KMS-11 (cell line): ENCODE results near the gene GOLGA3.

Experiments used
- H2AFZ ChIP-seq: fragments of 200-600 bp; sonication (generic); 2 replicates; pipeline ENCODE4 v1.6.1; 2016; ENCODE audit warnings: antibody characterized with exemption, mixed run types, low read depth
- H3K27ac ChIP-seq: fragments of 200-600 bp; sonication (generic); 2 replicates; pipeline ENCODE4 v1.6.1; 2016; ENCODE audit warnings: mild to moderate bottlenecking, mixed run types
- H3K27me3 ChIP-seq: fragments of 200-600 bp; sonication (generic); 2 replicates; pipeline ENCODE4 v1.6.1; 2017; ENCODE audit warnings: mild to moderate bottlenecking, low read depth, mixed run types, moderate library complexity; ENCODE audit not compliant: insufficient read depth
- H3K36me3 ChIP-seq: fragments of 200-600 bp; sonication (generic); 2 replicates; pipeline ENCODE4 v1.6.1; 2017; ENCODE audit warnings: mild to moderate bottlenecking, mixed run types; ENCODE audit not compliant: insufficient read depth
- H3K4me1 ChIP-seq: fragments of 200-600 bp; sonication (generic); 2 replicates; pipeline ENCODE4 v1.6.1; 2016; ENCODE audit warnings: mild to moderate bottlenecking, low read depth, mixed run types; ENCODE audit not compliant: poor library complexity, severe bottlenecking
- H3K4me2 ChIP-seq: fragments of 200-600 bp; sonication (generic); 2 replicates; pipeline ENCODE4 v1.7.0; 2016; ENCODE audit warnings: mild to moderate bottlenecking, mixed run types
- H3K4me3 ChIP-seq: fragments of 200-600 bp; sonication (generic); IDR thresholded peaks from 2 replicates; pipeline ENCODE4 v1.6.1; 2017; ENCODE audit warnings: low read depth, low read length, mixed read lengths; ENCODE audit not compliant: insufficient read depth
- H3K79me2 ChIP-seq: fragments of 200-600 bp; sonication (generic); 2 replicates; pipeline ENCODE4 v1.6.1; 2016; ENCODE audit warnings: low read depth, mixed run types; ENCODE audit not compliant: insufficient read depth
- H3K9ac ChIP-seq: fragments of 200-600 bp; sonication (generic); 2 replicates; pipeline ENCODE4 v1.6.1; 2016; ENCODE audit warnings: mild to moderate bottlenecking, mixed run types
- H4K20me1 ChIP-seq: fragments of 200-600 bp; sonication (generic); 2 replicates; pipeline ENCODE4 v1.6.1; 2016; ENCODE audit warnings: mild to moderate bottlenecking, mixed run types; ENCODE audit not compliant: insufficient read depth
- TF ChIP-seq, protein P1 (sequence below): fragments of 200-600 bp; sonication (generic); conservative IDR thresholded peaks from 2 replicates; pipeline ENCODE4 v1.6.1; 2017; ENCODE audit warnings: low read depth, mild to moderate bottlenecking, antibody characterized with exemption, low read length, moderate library complexity, mixed read lengths

GOLGA3 gene

DNA sequence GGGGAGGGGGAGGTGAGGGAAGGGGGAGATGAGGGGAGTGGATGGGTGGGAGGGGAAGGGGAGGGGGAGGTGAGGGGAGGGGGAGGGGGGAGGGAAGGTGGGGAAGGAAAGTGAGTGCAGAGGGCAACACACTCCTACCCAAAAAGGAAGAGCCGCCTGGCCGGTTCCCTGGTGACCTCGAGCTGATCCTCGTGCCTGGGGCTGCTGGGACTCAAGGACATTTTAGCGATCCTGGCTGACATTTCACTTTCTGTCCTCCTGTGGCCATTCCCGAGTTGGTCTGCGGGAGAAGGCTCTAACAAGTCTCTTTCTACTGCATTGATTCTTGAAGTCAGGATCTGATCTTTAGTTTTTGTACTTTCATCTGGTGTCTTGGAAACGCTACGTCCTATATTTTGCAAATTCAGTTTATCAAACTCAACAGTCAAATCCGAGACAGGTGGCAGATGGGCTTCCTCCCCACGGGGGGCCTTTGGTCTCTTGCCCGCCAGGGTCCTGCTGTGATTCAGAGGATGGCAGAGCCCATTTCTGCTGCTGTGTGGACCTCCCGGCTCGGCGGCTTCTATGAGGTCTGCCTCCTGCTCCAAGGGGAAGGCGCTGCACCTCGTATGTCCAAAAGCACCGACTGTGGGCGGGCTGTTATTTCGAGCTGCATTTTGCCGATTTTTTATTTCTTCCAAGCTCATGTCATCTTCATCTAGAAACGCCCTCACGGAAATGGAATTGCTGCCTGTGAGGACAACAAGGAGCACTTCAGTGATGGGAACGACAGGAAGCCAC lies 98.9 kb downstream of the GOLGA3 start:
- H3K4me2 ChIP-seq: no peak overlapping the region
- no peaks in the 10 kb centered on the region; the same call in 1 of the 2 replicates for H3K36me3 ChIP-seq
- H3K27ac ChIP-seq: no peak overlapping the region
- no peaks in the 10 kb centered on the region for H3K4me1 ChIP-seq
- no peak overlapping the region for H2AFZ ChIP-seq
- H3K27me3 ChIP-seq: no peaks in the 10 kb centered on the region
- TF ChIP-seq, protein P1, sequence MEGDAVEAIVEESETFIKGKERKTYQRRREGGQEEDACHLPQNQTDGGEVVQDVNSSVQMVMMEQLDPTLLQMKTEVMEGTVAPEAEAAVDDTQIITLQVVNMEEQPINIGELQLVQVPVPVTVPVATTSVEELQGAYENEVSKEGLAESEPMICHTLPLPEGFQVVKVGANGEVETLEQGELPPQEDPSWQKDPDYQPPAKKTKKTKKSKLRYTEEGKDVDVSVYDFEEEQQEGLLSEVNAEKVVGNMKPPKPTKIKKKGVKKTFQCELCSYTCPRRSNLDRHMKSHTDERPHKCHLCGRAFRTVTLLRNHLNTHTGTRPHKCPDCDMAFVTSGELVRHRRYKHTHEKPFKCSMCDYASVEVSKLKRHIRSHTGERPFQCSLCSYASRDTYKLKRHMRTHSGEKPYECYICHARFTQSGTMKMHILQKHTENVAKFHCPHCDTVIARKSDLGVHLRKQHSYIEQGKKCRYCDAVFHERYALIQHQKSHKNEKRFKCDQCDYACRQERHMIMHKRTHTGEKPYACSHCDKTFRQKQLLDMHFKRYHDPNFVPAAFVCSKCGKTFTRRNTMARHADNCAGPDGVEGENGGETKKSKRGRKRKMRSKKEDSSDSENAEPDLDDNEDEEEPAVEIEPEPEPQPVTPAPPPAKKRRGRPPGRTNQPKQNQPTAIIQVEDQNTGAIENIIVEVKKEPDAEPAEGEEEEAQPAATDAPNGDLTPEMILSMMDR: no peak
- no peaks in the 10 kb centered on the region for H3K79me2 ChIP-seq
- no peak overlapping the region for H3K9ac ChIP-seq
- H4K20me1 ChIP-seq: no peaks in the 10 kb centered on the region
- no peak overlapping the region for H3K4me3 ChIP-seq

DNA sequence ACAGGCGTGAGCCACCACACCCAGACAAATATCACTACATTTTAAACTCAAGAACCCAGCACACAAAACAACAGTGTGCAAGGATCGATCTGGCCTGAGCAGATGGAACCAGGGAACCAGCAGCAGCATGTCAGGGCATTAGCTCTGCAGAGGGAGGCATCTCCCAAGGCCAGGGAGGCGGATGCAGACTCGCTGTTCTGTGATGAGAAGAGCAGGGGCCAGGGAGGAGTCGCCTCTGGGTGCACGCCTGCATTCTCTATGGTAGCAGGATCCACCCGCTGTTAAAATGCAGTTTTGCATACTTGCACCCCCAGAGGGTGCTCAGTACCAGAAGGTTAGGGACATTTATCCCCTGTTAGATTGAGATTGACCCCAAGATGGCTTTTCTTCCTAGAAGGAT lies 100.2 kb downstream of the GOLGA3 start:
- H3K9ac ChIP-seq: no peak overlapping the region
- TF ChIP-seq, protein P1: no peak
- no peak overlapping the region for H2AFZ ChIP-seq
- H3K4me2 ChIP-seq: no peak overlapping the region
- no peaks in the 10 kb centered on the region for H3K27me3 ChIP-seq
- H3K27ac ChIP-seq: no peak overlapping the region
- H3K36me3 ChIP-seq: no peaks in the 10 kb centered on the region
- no peak overlapping the region for H3K4me3 ChIP-seq
- no peaks in the 10 kb centered on the region for H4K20me1 ChIP-seq
- no peaks in the 10 kb centered on the region for H3K79me2 ChIP-seq
- no peaks in the 10 kb centered on the region for H3K4me1 ChIP-seq

DNA sequence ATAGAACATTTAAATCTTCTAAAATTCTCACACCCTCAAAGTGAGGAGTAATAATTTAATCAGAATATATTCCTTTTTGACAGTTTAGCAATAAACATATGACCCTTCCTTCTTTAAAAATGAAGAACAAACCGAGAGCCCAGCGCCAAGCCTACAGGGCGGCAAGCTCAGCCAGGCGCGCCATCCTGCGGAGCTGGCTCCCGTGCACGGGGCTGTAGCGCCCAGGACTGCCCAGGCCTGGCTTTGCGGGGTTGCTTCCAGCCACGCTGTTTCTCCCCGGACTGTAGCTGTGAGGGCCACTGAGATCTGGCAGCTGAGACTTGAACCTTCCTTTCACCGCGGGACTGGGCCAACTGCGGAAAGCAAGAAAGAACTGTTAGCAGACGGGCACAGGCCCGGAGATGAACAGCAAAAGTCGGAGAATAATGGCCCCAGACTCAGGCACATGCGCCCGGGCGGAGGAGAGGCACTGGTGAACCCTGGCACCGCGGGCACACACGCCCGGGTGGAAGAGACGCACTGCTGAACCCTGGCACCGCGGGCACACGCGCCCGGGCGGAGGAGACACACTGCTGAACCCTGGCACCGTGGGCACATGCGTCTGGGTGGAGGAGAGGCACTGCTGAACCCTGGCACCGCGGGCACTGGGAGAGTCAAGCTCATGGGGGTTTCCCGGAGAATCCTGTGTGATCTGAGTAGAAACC lies 101.4 kb downstream of the GOLGA3 start:
- no peaks in the 10 kb centered on the region for H4K20me1 ChIP-seq
- H3K36me3 ChIP-seq: no peaks in the 10 kb centered on the region

DNA sequence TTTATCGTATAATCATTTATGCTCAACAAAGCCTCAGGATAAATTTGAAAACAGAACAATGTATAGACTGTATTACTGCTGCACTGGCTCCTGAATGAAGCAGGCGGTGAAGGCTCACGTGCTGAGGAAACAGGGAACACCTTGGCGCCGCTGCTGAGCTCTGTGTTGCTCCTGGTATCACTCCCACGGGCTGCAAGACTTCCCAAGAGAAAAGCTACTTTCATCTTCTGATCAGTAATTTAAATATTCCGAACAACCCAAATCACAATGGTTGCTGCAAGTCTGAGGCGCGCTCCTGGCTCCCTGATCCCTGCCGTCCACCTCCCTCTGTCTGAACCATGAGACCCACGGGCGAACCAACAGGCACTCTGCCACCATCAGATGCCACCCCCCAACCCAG lies 102.3 kb downstream of the GOLGA3 start:
- Histone ChIP-seq H3K27me3 (no peaks in the 10 kb centered on the region), H3K9ac (no peak overlapping the region), H3K4me2 (no peak overlapping the region), H3K4me1 (no peaks in the 10 kb centered on the region), H3K36me3 (no peaks in the 10 kb centered on the region), H4K20me1 (no peaks in the 10 kb centered on the region), H3K79me2 (no peaks in the 10 kb centered on the region), H2AFZ (no peak overlapping the region), H3K27ac (no peak overlapping the region), H3K4me3 (no peak overlapping the region)
- TF ChIP-seq, protein P1: no peak

More for the DNA sequence above, 101.4 kb downstream of the GOLGA3 start:
- no peak overlapping the region for H2AFZ ChIP-seq
- no peaks in the 10 kb centered on the region for H3K27me3 ChIP-seq
- TF ChIP-seq, protein P1: no peak
- no peak overlapping the region for H3K27ac ChIP-seq
- H3K4me1 ChIP-seq: no peaks in the 10 kb centered on the region
- H3K79me2 ChIP-seq: no peaks in the 10 kb centered on the region
- no peak overlapping the region for H3K4me2 ChIP-seq
- H3K4me3 ChIP-seq: no peak overlapping the region
- no peak overlapping the region for H3K9ac ChIP-seq
